ENCODE data around the gene NCKAP5L.

NCKAP5L gene

GRCh38 chr12:49824416-49824815 lies 3.8 kb downstream of the NCKAP5L start:
- TF ChIP-seq POLR2AphosphoS5 (IDR thresholded peaks at IDR 0.05; ENCODE audit: low read depth, low read length) (no peak), SIN3A (IDR thresholded peaks at IDR 0.05; ENCODE audit: borderline replicate concordance, insufficient read depth, low read length) (no peak), TAF1 (IDR thresholded peaks at IDR 0.05; ENCODE audit: borderline replicate concordance, insufficient read depth, low read length) (no peak), REST (IDR thresholded peaks at IDR 0.05; ENCODE audit: insufficient read depth in 1 of 2, low read depth in 2 of 2, low read length in 2 of 2) (no peak), FOXP2 (optimal IDR thresholded peaks at IDR 0.05; ENCODE audit: borderline replicate concordance, extremely low read depth, extremely low read length, insufficient read depth) (no peak)

- TF ChIP-seq FOXP2 (optimal IDR thresholded peaks at IDR 0.05; ENCODE audit: borderline replicate concordance, extremely low read depth, extremely low read length, insufficient read depth) (no peak), TAF1 (IDR thresholded peaks at IDR 0.05; ENCODE audit: borderline replicate concordance, insufficient read depth, low read length) (no peak), REST (IDR thresholded peaks at IDR 0.05; ENCODE audit: insufficient read depth in 1 of 2, low read depth in 2 of 2, low read length in 2 of 2) (no peak), POLR2AphosphoS5 (IDR thresholded peaks at IDR 0.05; ENCODE audit: low read depth, low read length) (no peak), SIN3A (IDR thresholded peaks at IDR 0.05; ENCODE audit: borderline replicate concordance, insufficient read depth, low read length) (no peak)
Observed at GRCh38 chr12:49823951-49824350, 4.3 kb downstream of the NCKAP5L start.

GRCh38 chr12:49823350-49823749 lies 4.9 kb downstream of the NCKAP5L start:
- TF ChIP-seq SIN3A (IDR thresholded peaks at IDR 0.05; ENCODE audit: borderline replicate concordance, insufficient read depth, low read length) (no peak), REST (IDR thresholded peaks at IDR 0.05; ENCODE audit: insufficient read depth in 1 of 2, low read depth in 2 of 2, low read length in 2 of 2) (no peak), TAF1 (IDR thresholded peaks at IDR 0.05; ENCODE audit: borderline replicate concordance, insufficient read depth, low read length) (no peak), FOXP2 (optimal IDR thresholded peaks at IDR 0.05; ENCODE audit: borderline replicate concordance, extremely low read depth, extremely low read length, insufficient read depth) (no peak), POLR2AphosphoS5 (IDR thresholded peaks at IDR 0.05; ENCODE audit: low read depth, low read length) (no peak)

- TF ChIP-seq FOXP2 (optimal IDR thresholded peaks at IDR 0.05; ENCODE audit: borderline replicate concordance, extremely low read depth, extremely low read length, insufficient read depth) (no peak), REST (IDR thresholded peaks at IDR 0.05; ENCODE audit: insufficient read depth in 1 of 2, low read depth in 2 of 2, low read length in 2 of 2) (no peak), TAF1 (IDR thresholded peaks at IDR 0.05; ENCODE audit: borderline replicate concordance, insufficient read depth, low read length) (no peak), SIN3A (IDR thresholded peaks at IDR 0.05; ENCODE audit: borderline replicate concordance, insufficient read depth, low read length) (no peak)
Observed at GRCh38 chr12:49821373-49822287, 6.6 kb downstream of the NCKAP5L start.
